IMR-90 (cell line): Measurements from ENCODE around the gene SLC23A3. TPM values are rescaled to one million over a fixed set of nuclear protein-coding genes. Genes with fewer than 3 reads are reported as not detected.

Experiments used
- ATAC-seq: fragments of 200-7000 bp; cut with Tn5 transposase; 2 replicates; pipeline ENCODE4 v1.9.1; 2020; ENCODE audit warnings: low read depth, mild to moderate bottlenecking, moderate library complexity
- BruUV-seq: library from RNA; stranded (reverse); fragments of 400-500 nt; replicated peaks from 2 replicates; lab custom pipeline; 2021; lab: Mats Ljungman, UMichigan
- CTCF ChIA-PET: fragments of 300-600 bp; formaldehyde crosslinking; extraction: SDS; loops from one replicate; lab custom pipeline; 2021; ENCODE audit warnings: antibody characterized with exemption; lab: Yijun Ruan, JAX
- POLR2A ChIA-PET: fragments of 300-600 bp; sonication (Branson Sonifier 250); formaldehyde crosslinking; loops from one replicate; lab custom pipeline; 2022; ENCODE audit warnings: antibody characterized with exemption; ENCODE audit not compliant: unreplicated experiment; lab: Charles Lee
- DNase-seq: peaks from one replicate; pipeline ENCODE4 v3.0.0; 2013
- H2AFZ ChIP-seq: replicated peaks from 2 replicates; pipeline ENCODE3; 2013; ENCODE audit warnings: low read length, mild to moderate bottlenecking; ENCODE audit not compliant: poor library complexity
- H2AK5ac ChIP-seq: 2 replicates; pipeline ENCODE4 v1.6.1; 2013; ENCODE audit warnings: low read depth, low read length, inconsistent platforms
- H2AK9ac ChIP-seq: replicated peaks from 2 replicates; pipeline ENCODE3; 2013; ENCODE audit warnings: mild to moderate bottlenecking, low read depth, low read length, moderate library complexity; ENCODE audit not compliant: poor library complexity
- H2BK120ac ChIP-seq: 2 replicates; pipeline ENCODE4 v1.6.1; 2013; ENCODE audit warnings: low read depth, low read length, inconsistent platforms
- H2BK15ac ChIP-seq: 3 replicates; pipeline ENCODE4 v1.6.1; 2013; ENCODE audit warnings: low read depth, low read length, inconsistent platforms
- H2BK20ac ChIP-seq: 2 replicates; pipeline ENCODE4 v1.6.1; 2013; ENCODE audit warnings: low read depth, mild to moderate bottlenecking, inconsistent platforms, low read length, moderate library complexity
- H2BK5ac ChIP-seq: 2 replicates; pipeline ENCODE4 v1.6.1; 2013; ENCODE audit warnings: mild to moderate bottlenecking, low read depth, low read length, inconsistent platforms; ENCODE audit not compliant: poor library complexity, severe bottlenecking
- H3K14ac ChIP-seq: replicated peaks from 2 replicates; pipeline ENCODE4 v1.6.1; 2013; ENCODE audit warnings: low read depth, low read length, inconsistent platforms
- H3K18ac ChIP-seq: 2 replicates; pipeline ENCODE4 v1.6.1; 2013; ENCODE audit warnings: low read depth, low read length, control low read depth
- H3K23ac ChIP-seq: 2 replicates; pipeline ENCODE4 v1.6.1; 2013; ENCODE audit warnings: low read depth, low read length, inconsistent platforms
- H3K27ac ChIP-seq: 2 replicates; pipeline ENCODE4 v1.5.1; 2013; ENCODE audit warnings: mild to moderate bottlenecking, control low read depth, low read length; ENCODE audit not compliant: insufficient read depth
- H3K27me3 ChIP-seq: 2 replicates; pipeline ENCODE4 v1.6.1; 2013; ENCODE audit warnings: low read length; ENCODE audit not compliant: control insufficient read depth, insufficient read depth
- H3K36me3 ChIP-seq: 2 replicates; pipeline ENCODE4 v1.6.1; 2013; ENCODE audit warnings: low read length, mixed read lengths; ENCODE audit not compliant: control insufficient read depth, insufficient read depth
- H3K4ac ChIP-seq: 2 replicates; pipeline ENCODE4 v1.6.1; 2013; ENCODE audit warnings: low read depth, low read length, inconsistent platforms
- H3K4me1 ChIP-seq: 2 replicates; pipeline ENCODE4 v1.6.1; 2013; ENCODE audit warnings: low read length, mixed read lengths; ENCODE audit not compliant: control insufficient read depth, insufficient read depth
- H3K4me2 ChIP-seq: 2 replicates; pipeline ENCODE4 v1.6.1; 2013; ENCODE audit warnings: low read depth, mild to moderate bottlenecking, control low read depth, low read length, moderate library complexity
- H3K4me3 ChIP-seq: 2 replicates; pipeline ENCODE4 v1.5.1; 2013; ENCODE audit warnings: low read depth, mild to moderate bottlenecking, control low read depth, low read length, moderate library complexity; ENCODE audit not compliant: insufficient read depth
- H3K56ac ChIP-seq: 2 replicates; pipeline ENCODE4 v1.6.1; 2013; ENCODE audit warnings: low read length, inconsistent platforms; ENCODE audit not compliant: insufficient read depth; ENCODE audit errors: extremely low read depth
- H3K79me1 ChIP-seq, 2 experiments: 2 replicates each; pipeline ENCODE4 v1.6.1; 2013; ENCODE audit warnings: low read length in 2 of 2, inconsistent platforms in 1 of 2, low read depth in 1 of 2
- H3K9ac ChIP-seq: 2 replicates; pipeline ENCODE4 v1.6.1; 2013; ENCODE audit warnings: low read depth, low read length, control low read depth
- H3K9me1 ChIP-seq: 2 replicates; pipeline ENCODE4 v1.6.1; 2013; ENCODE audit warnings: low read length, inconsistent platforms; ENCODE audit not compliant: insufficient read depth
- H3K9me3 ChIP-seq: 2 replicates; pipeline ENCODE4 v1.6.1; 2013; ENCODE audit warnings: low read length; ENCODE audit not compliant: control insufficient read depth, insufficient read depth
- H4K20me1 ChIP-seq: 2 replicates; pipeline ENCODE4 v1.6.1; 2013; ENCODE audit warnings: low read length, inconsistent platforms; ENCODE audit not compliant: insufficient read depth
- H4K5ac ChIP-seq: 2 replicates; pipeline ENCODE4 v1.6.1; 2013; ENCODE audit warnings: mild to moderate bottlenecking, low read depth, low read length, control low read depth
- H4K8ac ChIP-seq, 2 experiments: 2 replicates each; pipeline ENCODE4 v1.6.1; 2013; ENCODE audit warnings: low read depth in 2 of 2, low read length in 2 of 2, control low read depth in 1 of 2, inconsistent platforms in 1 of 2
- H4K91ac ChIP-seq: 2 replicates; pipeline ENCODE4 v1.6.1; 2013; ENCODE audit warnings: low read depth, low read length, inconsistent platforms; ENCODE audit not compliant: insufficient read depth
- BHLHE40 ChIP-seq: fragments of 150-350 bp; IDR thresholded peaks from 2 replicates; pipeline ENCODE4 v1.6.1; 2016; ENCODE audit warnings: mild to moderate bottlenecking, low read depth, low read length
- POLR2A ChIP-seq: IDR thresholded peaks from 2 replicates; pipeline ENCODE4 v1.6.1; 2012; ENCODE audit warnings: mild to moderate bottlenecking, low read depth, low read length
- RCOR1 ChIP-seq: IDR thresholded peaks from 2 replicates; pipeline ENCODE4 v1.6.1; 2012; ENCODE audit warnings: mild to moderate bottlenecking, low read length, improper control_type of control experiment; ENCODE audit not compliant: insufficient replicate concordance
- USF2 ChIP-seq: fragments of 150-350 bp; IDR thresholded peaks from 2 replicates; pipeline ENCODE4 v1.6.1; 2017; ENCODE audit warnings: mild to moderate bottlenecking, antibody characterized with exemption, low read length, low read depth
- WGBS, 2 experiments: methylation state at CpG; one replicate each; pipeline versions ENCODE4 v1.1.5 to v1.1.7; 2013; ENCODE audit warnings: missing lambda C conversion rate in 2 of 2; ENCODE audit not compliant: insufficient read length in 1 of 2; ENCODE audit errors: extremely low coverage in 2 of 2; 5-methylcytosine and 5-hydroxymethylcytosine counted together
- dilution Hi-C: fragments of 300-500 bp; cut with HindIII; formaldehyde crosslinking; loops from one replicate; pipeline ENCODE4 v1.14.3; 2018; ENCODE audit warnings: low sequenced_read_pairs; ENCODE audit not compliant: unreplicated experiment
- in situ Hi-C: fragments of 300-500 bp; cut with MboI; formaldehyde crosslinking; loops from 3 replicates; pipeline ENCODE4 v1.14.3; 2019; ENCODE audit warnings: low sequenced_read_pairs, inconsistent platforms, mixed read lengths
- intact Hi-C: fragments of 100-400 bp; cut with micrococcal nuclease; formaldehyde crosslinking; loops from 2 replicates; pipeline ENCODE4 v1.10.0; 2022
- polyA plus RNA-seq, 3 experiments: library from polyadenylated mRNA; depleted of rRNA; stranded (reverse); fragments of >200 nt; gene quantifications; 2 replicates each; pipeline ENCODE4 v1.2.3, GENCODE V29; 2012; ENCODE audit warnings: low replicate concordance in 1 of 3
- total RNA-seq: library from RNA; depleted of rRNA; stranded (reverse); fragments of >200 nt; gene quantifications from 2 replicates; pipeline ENCODE4 v1.2.3, GENCODE V29; 2012

Gene SLC23A3
- total and polyA plus RNA-seq, 2 of the 4 experiments (the other 2 are of a cell fraction) = 0.18 to 0.65 TPM

GRCh38 chr2:219179601-219180465, 10.0 kb upstream of the SLC23A3 start (continued):
- TF ChIP-seq BHLHE40 (no peak), POLR2A (no peak)

DNA sequence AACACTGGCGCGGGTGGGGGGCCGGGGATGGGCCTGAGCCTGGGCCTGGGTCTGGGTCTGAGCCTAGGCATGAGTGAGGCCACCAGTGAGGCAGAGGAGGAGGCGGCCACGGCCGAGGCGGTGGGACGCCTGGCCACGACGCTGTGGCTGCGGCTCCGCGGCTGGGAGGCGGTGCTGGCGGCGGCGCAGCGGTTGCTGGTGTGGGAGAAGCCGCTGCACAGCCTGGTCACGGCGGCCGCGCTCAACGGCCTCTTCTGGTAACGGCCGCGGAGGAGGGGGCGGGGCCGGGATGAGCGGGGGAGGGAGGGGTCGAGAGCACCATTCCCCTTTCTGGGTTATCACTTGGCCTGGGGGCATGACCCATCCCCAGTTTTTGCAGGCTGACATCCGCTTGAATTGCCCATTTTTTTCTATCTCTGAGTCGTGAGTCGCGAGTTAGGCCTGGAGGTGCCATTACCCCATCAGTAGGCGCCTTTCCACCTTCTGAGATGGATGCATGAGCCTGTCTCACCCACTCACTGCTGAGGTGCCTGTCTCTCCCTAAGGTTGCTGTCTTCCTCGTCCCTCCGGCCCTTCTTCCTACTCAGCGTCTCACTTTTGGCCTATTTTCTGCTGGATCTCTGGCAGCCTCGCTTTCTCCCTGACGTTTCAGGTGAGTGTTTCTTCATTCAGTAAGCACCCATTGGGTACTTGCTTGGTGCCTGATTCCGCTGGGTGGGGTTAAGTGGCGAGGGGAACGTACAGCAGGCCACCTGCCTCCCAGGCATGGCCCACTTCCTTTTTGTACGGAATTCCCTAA, 8.7 kb upstream of the SLC23A3 start:
- dilution Hi-C loops = no loop called here

More for the DNA sequence above, 8.7 kb upstream of the SLC23A3 start:
- intact Hi-C loops = loop anchor here (5.0 kb wide), 2 partner anchors 99 to 209 kb away; partner anchors contain the start of genes DNAJB2 and DNPEP
- Histone ChIP-seq H4K8ac (peak overlapping the region in 1 of 2 experiments; percentile 58; a peak in 2 of 4 replicates), H3K14ac (peak overlapping the region; percentile 75), H3K9me1 (0 out of 2 replicates have a peak, but pooled peaks cover 2% of the 10 kb centered on the region), H4K5ac (peak overlapping the region; percentile 49; the same call in 1 of the 2 replicates), H2AK5ac (peak overlapping the region; percentile 97), H3K23ac (peak overlapping the region; percentile 54), H3K27ac (peak overlapping the region; percentile 84), H2BK5ac (peak overlapping the region; percentile 87), H2AK9ac (peak overlapping the region; percentile 100), H4K20me1 (peaks cover 14% of the 10 kb centered on the region; the same call in 1 of the 2 replicates), H3K36me3 (peaks cover 48% of the 10 kb centered on the region), H2BK20ac (no peak overlapping the region), H3K9ac (peak overlapping the region; percentile 96), H3K4me1 (0 out of 2 replicates have a peak, but pooled peaks cover 6% of the 10 kb centered on the region), H3K27me3 (no peaks in the 10 kb centered on the region), H4K91ac (peak overlapping the region; percentile 52), H3K9me3 (no peaks in the 10 kb centered on the region), H2AFZ (peak overlapping the region; percentile 100), H3K18ac (no peak overlapping the region), H3K56ac (peak overlapping the region; percentile 36), H3K79me1 (peaks cover 32 to 55% of the 10 kb centered on the region in 2 experiments), H3K4me2 (peak overlapping the region; percentile 99), H2BK120ac (no peak overlapping the region), H2BK15ac (no peak overlapping the region), H3K4me3 (peak overlapping the region; percentile 64), H3K4ac (peak overlapping the region; percentile 92)
- CTCF ChIA-PET = no interaction called here
- no peak for TF ChIP-seq USF2
- TF ChIP-seq RCOR1 = no peak
- POLR2A ChIA-PET = no interaction called here
- no TSS peak for BruUV-seq
- WGBS, 2 experiments = 0% methylated on average over 6 of the region's 45 CpGs; no CpG with 5 or more reads in 1 of the 2 experiments
- in situ Hi-C loops = no loop called here
- DNase-seq (peak; percentile 15), ATAC-seq (peak; percentile 27)
